Keratinocyte (primary cell): ENCODE results near the gene TMEM229B. TPM values are rescaled to one million over a fixed set of nuclear protein-coding genes. Genes with fewer than 3 reads are reported as not detected.

Source experiments
- DNase-seq: peaks from one replicate; pipeline ENCODE4 v3.0.0-alpha.2; 2011; ENCODE audit warnings: low read depth, missing footprints, low spot score
- FAIRE-seq: peaks from 2 replicates; lab custom pipeline; 2011; peaks lifted over from hg19 to GRCh38; lab: Jason Lieb, UNC
- H2AFZ ChIP-seq: 2 replicates; pipeline ENCODE4 v1.6.0; 2012; ENCODE audit warnings: low read length, control low read depth, inconsistent platforms; ENCODE audit not compliant: control insufficient read depth
- H3K27ac ChIP-seq: 2 replicates; pipeline ENCODE4 v1.5.1; 2011; ENCODE audit warnings: low read length; ENCODE audit not compliant: control insufficient read depth, insufficient read depth
- H3K27me3 ChIP-seq: 3 replicates; pipeline ENCODE4 v1.6.0; 2011; ENCODE audit warnings: low read length; ENCODE audit not compliant: control insufficient read depth, insufficient read depth; ENCODE audit errors: extremely low read depth
- H3K36me3 ChIP-seq, 2 experiments: 2 replicates in 1 of 2; 3 replicates in 1 of 2; pipeline ENCODE4 v1.5.1; 2011; ENCODE audit warnings: low read length in 2 of 2, mild to moderate bottlenecking in 1 of 2; ENCODE audit not compliant: control insufficient read depth in 2 of 2, insufficient read depth in 2 of 2; ENCODE audit errors: extremely low read depth in 1 of 2
- H3K4me1 ChIP-seq: 3 replicates; pipeline ENCODE4 v1.5.1; 2011; ENCODE audit warnings: low read length; ENCODE audit not compliant: control insufficient read depth, insufficient read depth; ENCODE audit errors: extremely low read depth
- H3K4me2 ChIP-seq: 3 replicates; pipeline ENCODE4 v1.6.0; 2011; ENCODE audit warnings: low read depth, low read length; ENCODE audit not compliant: control insufficient read depth, insufficient read depth; ENCODE audit errors: extremely low read depth
- H3K4me3 ChIP-seq, 3 experiments: fragments of 200-600 bp in 1 of 3; sonication (generic) in 1 of 3; 2 replicates in 2 of 3; 3 replicates in 1 of 3; pipeline ENCODE4 v1.5.1; 2011 to 2016; ENCODE audit warnings: low read length in 3 of 3, mild to moderate bottlenecking in 3 of 3, control low read depth in 2 of 3, inconsistent platforms in 1 of 3, low read depth in 1 of 3, mixed read lengths in 1 of 3, mixed run types in 1 of 3, moderate library complexity in 1 of 3; ENCODE audit not compliant: control insufficient read depth in 2 of 3, insufficient read depth in 2 of 3; ENCODE audit errors: extremely low read depth in 1 of 3
- H3K79me2 ChIP-seq: 2 replicates; pipeline ENCODE4 v1.6.0; 2012; ENCODE audit warnings: low read length; ENCODE audit not compliant: control insufficient read depth, insufficient read depth
- H3K9ac ChIP-seq: 3 replicates; pipeline ENCODE4 v1.6.0; 2011; ENCODE audit warnings: low read length; ENCODE audit not compliant: control insufficient read depth, insufficient read depth; ENCODE audit errors: extremely low read depth
- H3K9me1 ChIP-seq: 3 replicates; pipeline ENCODE4 v1.6.0; 2011; ENCODE audit warnings: low read length; ENCODE audit not compliant: control insufficient read depth, insufficient read depth; ENCODE audit errors: extremely low read depth
- H3K9me3 ChIP-seq: 2 replicates; pipeline ENCODE4 v1.5.1; 2012; ENCODE audit warnings: low read depth, low read length; ENCODE audit not compliant: control insufficient read depth
- H4K20me1 ChIP-seq: 3 replicates; pipeline ENCODE4 v1.6.0; 2011; ENCODE audit warnings: low read length; ENCODE audit not compliant: control insufficient read depth, insufficient read depth; ENCODE audit errors: extremely low read depth
- EZH2 ChIP-seq: IDR thresholded peaks from one replicate; pipeline ENCODE4 v1.6.1; 2012; ENCODE audit warnings: inconsistent platforms, mild to moderate bottlenecking, low read length, moderate library complexity
- dilution Hi-C: fragments of 300-500 bp; cut with MboI; formaldehyde crosslinking; loops from one replicate; pipeline ENCODE4 v1.7.0; 2020; ENCODE audit warnings: low sequenced_read_pairs; ENCODE audit not compliant: extremely low pct_ligation_motif_present
- polyA plus RNA-seq, 5 experiments: library from polyadenylated mRNA; depleted of rRNA in 3 of 5; stranded (reverse) in 3 of 5; stranded (forward) in 1 of 5; unstranded in 1 of 5; fragments of >200 nt; gene quantifications; 1 replicate in 1 of 5; 2 replicates in 3 of 5; 3 replicates in 1 of 5; pipeline versions ENCODE4 v1.2.1 to v1.2.3, GENCODE V29; 2011 to 2012; ENCODE audit warnings: missing spikeins in 2 of 5, low read depth in 1 of 5, low replicate concordance in 1 of 5
- TF ChIP-seq, protein P1 (sequence below), 3 experiments: IDR thresholded peaks in 1 of 3; conservative IDR thresholded peaks in 1 of 3; optimal IDR thresholded peaks in 1 of 3; 2 replicates in 2 of 3; 3 replicates in 1 of 3; pipeline versions ENCODE3 to v1.5.1; 2011; ENCODE audit warnings: low read length in 3 of 3, mild to moderate bottlenecking in 3 of 3, moderate library complexity in 2 of 3, control low read depth in 1 of 3, inconsistent platforms in 1 of 3; ENCODE audit not compliant: insufficient read depth in 2 of 3; ENCODE audit errors: extremely low read depth in 1 of 3

Gene TMEM229B
- polyA plus RNA-seq, 1 donor (not counting 4 experiments of a cell fraction or from before 2014, with no cell fraction given) = 1.0 TPM

DNA sequence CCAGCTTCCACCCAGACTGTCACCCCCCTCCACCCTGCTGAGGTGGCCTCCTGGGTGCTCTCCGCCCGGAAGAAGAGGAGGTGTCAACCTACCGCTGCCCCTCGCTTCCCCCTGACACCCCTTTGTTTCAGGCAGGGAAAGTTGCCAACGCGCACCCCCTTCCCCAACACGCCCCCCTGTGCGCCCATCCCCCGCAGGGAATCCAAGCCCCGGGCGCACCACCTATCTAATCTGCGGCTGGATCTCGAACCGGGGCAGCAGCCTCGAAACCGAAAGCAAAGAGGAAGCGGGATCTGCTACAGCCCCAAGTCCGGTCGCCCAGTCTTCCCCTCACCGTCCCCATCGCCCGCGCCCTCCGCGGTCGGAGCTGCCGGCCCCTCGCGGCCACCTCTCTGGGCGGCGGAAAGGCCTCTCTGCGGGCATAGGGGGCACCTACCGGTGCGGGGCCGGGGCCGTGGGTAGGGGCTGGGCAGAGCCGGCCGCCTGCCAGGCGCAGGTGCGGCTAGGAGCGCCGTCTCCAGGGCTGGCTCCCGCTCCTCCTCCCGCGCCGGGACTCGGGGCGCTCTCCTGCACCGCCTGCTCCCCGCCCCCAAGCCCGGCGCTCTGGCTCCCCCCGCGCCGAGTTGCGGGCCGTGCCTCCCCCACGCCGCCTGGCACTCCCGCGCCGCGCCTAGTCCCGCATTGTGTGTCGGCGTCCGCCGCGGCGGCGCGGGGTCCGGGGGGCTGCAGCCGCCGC is 26.3 kb upstream of the TMEM229B start:
- peaks cover 8% of the 10 kb centered on the region for H3K27me3 ChIP-seq
- H2AFZ ChIP-seq = peak overlapping the region; percentile 72
- FAIRE-seq (no peak), DNase-seq (no peak)
- H3K9me3 ChIP-seq = no peaks in the 10 kb centered on the region
- H3K4me2 ChIP-seq = peak overlapping the region; percentile 66
- TF ChIP-seq, protein P1, sequence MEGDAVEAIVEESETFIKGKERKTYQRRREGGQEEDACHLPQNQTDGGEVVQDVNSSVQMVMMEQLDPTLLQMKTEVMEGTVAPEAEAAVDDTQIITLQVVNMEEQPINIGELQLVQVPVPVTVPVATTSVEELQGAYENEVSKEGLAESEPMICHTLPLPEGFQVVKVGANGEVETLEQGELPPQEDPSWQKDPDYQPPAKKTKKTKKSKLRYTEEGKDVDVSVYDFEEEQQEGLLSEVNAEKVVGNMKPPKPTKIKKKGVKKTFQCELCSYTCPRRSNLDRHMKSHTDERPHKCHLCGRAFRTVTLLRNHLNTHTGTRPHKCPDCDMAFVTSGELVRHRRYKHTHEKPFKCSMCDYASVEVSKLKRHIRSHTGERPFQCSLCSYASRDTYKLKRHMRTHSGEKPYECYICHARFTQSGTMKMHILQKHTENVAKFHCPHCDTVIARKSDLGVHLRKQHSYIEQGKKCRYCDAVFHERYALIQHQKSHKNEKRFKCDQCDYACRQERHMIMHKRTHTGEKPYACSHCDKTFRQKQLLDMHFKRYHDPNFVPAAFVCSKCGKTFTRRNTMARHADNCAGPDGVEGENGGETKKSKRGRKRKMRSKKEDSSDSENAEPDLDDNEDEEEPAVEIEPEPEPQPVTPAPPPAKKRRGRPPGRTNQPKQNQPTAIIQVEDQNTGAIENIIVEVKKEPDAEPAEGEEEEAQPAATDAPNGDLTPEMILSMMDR (optimal IDR thresholded peaks at IDR 0.05 in 1 of 3, IDR thresholded peaks at IDR 0.05 in 1 of 3, conservative IDR thresholded peaks at IDR 0.05 in 1 of 3; ENCODE audit: extremely low read depth in 1 of 3, insufficient read depth in 2 of 3, low read length in 3 of 3) = no peak
- no peaks in the 10 kb centered on the region for H3K79me2 ChIP-seq
- peak overlapping the region; percentile 60 for H3K9ac ChIP-seq
- H3K9me1 ChIP-seq = no peaks in the 10 kb centered on the region
- dilution Hi-C loops = no loop called here
- no peak overlapping the region for H3K27ac ChIP-seq
- peaks cover 9% of the 10 kb centered on the region for H3K4me1 ChIP-seq
- H3K4me3 ChIP-seq = peak overlapping the region; percentile 67 to 76 (median 72)
- H3K36me3 ChIP-seq = no peaks in the 10 kb centered on the region
- no peaks in the 10 kb centered on the region for H4K20me1 ChIP-seq

DNA sequence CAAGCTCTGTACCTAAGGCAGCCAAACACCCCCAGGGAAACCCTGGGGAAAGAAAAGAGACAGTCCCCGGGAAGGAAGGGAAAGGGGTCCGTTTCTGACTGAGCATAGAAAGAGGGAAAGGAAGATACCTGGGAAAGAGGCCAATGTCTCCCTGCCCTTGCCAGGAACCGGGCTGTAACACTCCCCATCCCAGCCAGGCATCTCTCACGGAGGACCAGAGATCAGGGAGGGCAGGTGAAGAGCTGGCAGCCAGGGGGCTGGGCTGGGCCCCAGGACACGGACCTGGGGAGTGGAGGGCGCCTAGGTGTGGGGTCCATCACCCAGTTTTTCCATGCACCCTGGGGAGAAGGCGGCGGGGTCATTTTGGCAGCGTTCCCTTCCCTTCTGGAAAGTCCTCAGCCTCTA is 25.7 kb upstream of the TMEM229B start:
- Histone ChIP-seq H3K4me1 (peaks cover 9% of the 10 kb centered on the region), H3K27me3 (peaks cover 7% of the 10 kb centered on the region), H4K20me1 (no peaks in the 10 kb centered on the region), H3K4me3 (peak overlapping the region; percentile 67 to 76 (median 72)), H3K79me2 (no peaks in the 10 kb centered on the region), H3K4me2 (peak overlapping the region; percentile 66), H3K9me3 (no peaks in the 10 kb centered on the region), H3K27ac (no peak overlapping the region), H3K9ac (no peak overlapping the region), H2AFZ (peak overlapping the region; percentile 72), H3K36me3 (no peaks in the 10 kb centered on the region), H3K9me1 (no peaks in the 10 kb centered on the region)
- DNase-seq (no peak), FAIRE-seq (peak; percentile 53)
- no peak for TF ChIP-seq EZH2
- TF ChIP-seq, protein P1 (optimal IDR thresholded peaks at IDR 0.05 in 1 of 3, IDR thresholded peaks at IDR 0.05 in 1 of 3, conservative IDR thresholded peaks at IDR 0.05 in 1 of 3; ENCODE audit: extremely low read depth in 1 of 3, insufficient read depth in 2 of 3, low read length in 3 of 3) = no peak
- dilution Hi-C loops = no loop called here
